GM23248 (cell line): Measurements from ENCODE around the gene BMP10.

Experiments
- EZH2 ChIP-seq: fragments of 200-600 bp; sonication (generic); IDR thresholded peaks from 2 replicates; pipeline ENCODE4 v1.6.1; 2018; ENCODE audit warnings: antibody characterized with exemption, mild to moderate bottlenecking; ENCODE audit not compliant: insufficient read depth, poor library complexity, severe bottlenecking
- EZH2phosphoT487 ChIP-seq: fragments of 200-600 bp; sonication (generic); IDR thresholded peaks from 2 replicates; pipeline ENCODE4 v1.6.1; 2018; ENCODE audit warnings: antibody characterized with exemption, moderate library complexity, mild to moderate bottlenecking, low read depth; ENCODE audit not compliant: insufficient read depth

DNA sequence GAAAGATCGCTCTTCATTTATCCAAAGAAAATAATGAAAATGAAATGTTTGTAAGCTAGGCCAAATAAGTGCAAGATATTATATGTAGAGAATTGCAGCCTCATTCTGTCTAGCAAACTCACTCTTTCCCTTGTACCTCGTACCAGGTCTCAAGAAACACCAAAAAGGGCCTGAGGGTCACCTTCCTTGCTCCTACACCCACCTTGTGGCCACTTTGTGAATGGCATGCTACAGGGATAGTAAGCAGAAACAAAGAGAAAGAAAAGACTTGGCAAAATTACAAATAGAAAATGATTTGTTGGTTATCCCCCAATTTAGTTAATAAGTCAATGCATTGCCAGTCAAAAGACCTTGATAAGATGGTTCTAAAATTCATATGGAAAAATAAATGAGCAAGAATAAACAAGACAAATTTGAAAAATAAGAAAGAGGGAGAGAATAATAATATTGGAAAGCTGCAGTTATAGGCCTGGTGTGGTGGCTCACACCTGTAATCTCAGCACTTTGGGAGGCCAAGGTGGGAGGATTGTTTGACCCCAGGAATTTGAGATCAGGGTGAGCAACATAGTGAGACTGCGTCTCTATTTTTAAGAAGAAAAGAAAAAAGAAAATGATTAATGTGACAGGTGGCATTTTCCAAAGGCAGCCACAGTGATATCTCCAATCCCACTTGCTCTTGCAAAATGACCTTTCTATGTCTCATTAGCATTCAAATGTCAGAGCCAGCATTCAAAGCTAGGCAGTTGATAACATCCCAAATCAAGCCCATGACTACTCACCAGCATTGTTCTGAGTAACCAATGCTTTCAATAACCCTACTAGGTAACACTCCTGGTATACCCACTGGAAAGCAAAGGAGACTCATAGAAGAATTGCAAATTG lies 38.8 kb upstream of the BMP10 start:
- no peak for TF ChIP-seq EZH2phosphoT487
- no peak for TF ChIP-seq EZH2
